ENCODE results near the gene OR4D2. TPM values are rescaled to one million over a fixed set of nuclear protein-coding genes. Genes with fewer than 3 reads are reported as not detected.

The OR4D2 gene
- total RNA-seq, 2 donors from 2014 or later, result not detected

DNA sequence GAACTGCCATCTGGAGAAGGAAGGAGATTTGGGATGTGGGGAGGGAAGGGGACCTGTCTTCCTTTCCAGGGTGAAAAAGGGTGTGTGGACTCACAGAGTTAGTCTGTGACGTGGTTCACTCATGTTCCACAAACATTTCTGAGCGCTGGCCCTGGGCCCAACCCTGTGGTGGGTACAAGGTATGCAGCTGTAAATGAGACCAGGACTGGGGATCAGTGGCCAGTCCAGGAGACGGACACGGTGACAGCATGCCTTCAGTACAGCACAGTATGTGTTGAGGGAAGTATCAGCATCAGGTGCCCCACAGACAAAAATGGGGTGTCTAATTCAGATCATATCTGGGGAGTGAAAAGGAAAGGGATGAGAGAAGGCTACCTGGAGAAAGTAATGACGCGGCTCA is 20.3 kb downstream of the OR4D2 start:
- Histone ChIP-seq H3K36me3 (no peaks in the 10 kb centered on the region), H3K4me1 (peaks cover 0 to 8% of the 10 kb centered on the region in 2 donors), H3K27me3 (no peaks in the 10 kb centered on the region), H3K27ac (no peak overlapping the region), H3K4me3 (no peak overlapping the region), H3K9me3 (no peaks in the 10 kb centered on the region)
- TF ChIP-seq, protein P1, sequence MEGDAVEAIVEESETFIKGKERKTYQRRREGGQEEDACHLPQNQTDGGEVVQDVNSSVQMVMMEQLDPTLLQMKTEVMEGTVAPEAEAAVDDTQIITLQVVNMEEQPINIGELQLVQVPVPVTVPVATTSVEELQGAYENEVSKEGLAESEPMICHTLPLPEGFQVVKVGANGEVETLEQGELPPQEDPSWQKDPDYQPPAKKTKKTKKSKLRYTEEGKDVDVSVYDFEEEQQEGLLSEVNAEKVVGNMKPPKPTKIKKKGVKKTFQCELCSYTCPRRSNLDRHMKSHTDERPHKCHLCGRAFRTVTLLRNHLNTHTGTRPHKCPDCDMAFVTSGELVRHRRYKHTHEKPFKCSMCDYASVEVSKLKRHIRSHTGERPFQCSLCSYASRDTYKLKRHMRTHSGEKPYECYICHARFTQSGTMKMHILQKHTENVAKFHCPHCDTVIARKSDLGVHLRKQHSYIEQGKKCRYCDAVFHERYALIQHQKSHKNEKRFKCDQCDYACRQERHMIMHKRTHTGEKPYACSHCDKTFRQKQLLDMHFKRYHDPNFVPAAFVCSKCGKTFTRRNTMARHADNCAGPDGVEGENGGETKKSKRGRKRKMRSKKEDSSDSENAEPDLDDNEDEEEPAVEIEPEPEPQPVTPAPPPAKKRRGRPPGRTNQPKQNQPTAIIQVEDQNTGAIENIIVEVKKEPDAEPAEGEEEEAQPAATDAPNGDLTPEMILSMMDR (IDR thresholded peaks at IDR 0.05), result no peak
- no peak for DNase-seq (ENCODE audit: low spot score)

DNA sequence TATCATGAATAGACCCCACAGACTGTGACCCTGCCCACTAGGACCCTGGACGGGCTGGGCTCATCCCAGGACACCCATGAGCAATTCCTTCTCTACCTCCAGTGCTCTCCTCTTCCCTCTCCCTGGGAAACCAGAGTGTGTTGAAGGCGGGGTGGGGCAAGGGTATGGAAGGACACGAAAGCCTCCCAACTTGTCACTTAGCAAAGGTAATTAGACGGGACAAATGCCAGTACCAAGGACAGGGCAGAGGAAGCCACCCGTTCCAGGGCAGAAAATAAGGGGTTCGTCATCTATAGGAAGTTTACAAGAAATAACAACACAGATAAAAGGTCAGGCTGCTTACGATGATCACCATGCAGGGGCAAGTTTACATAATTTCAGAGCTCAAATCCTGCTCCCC is 20.9 kb downstream of the OR4D2 start:
- Histone ChIP-seq H3K36me3 (no peaks in the 10 kb centered on the region), H3K27me3 (no peaks in the 10 kb centered on the region), H3K4me3 (no peak overlapping the region), H3K9me3 (no peaks in the 10 kb centered on the region), H3K27ac (no peak overlapping the region), H3K4me1 (peaks cover 0 to 8% of the 10 kb centered on the region in 2 donors)
- DNase-seq (ENCODE audit: low spot score), result no peak
- TF ChIP-seq, protein P1 (IDR thresholded peaks at IDR 0.05), result no peak

DNA sequence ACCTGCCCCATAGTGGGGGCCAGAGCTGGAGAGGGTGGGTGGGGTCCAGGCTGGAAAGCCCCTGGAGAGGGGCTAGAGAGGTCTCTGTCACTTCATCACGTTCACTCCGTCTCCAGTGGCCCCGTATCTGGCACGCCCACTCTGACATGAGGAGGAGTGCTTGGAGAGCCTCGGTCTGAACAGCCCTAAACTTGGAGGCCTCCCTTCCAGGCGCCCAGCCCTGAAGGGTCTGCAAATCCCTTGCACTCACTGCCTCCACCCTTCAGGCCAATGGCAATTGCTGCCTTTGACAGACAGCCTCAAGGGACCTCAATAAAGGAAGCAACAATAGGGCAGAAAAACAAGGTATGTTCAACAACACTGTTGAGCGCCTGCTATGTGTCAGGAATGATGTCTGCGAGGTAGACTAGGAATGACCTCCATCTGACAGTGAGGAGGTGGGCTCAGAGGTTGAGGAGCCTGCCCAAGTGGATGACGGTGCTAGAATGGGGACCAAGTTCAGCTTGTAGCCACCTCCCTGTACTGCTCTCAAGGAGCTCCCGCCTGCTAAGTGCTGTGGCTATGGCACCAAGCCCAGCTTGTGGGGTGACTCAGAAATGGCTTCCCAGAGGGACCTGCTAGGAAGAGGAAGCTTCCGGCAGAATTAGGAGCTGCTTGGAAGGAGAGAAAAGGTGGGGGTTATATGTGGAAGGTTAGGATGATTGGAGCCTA is 22.8 kb downstream of the OR4D2 start:
- no peak for DNase-seq (ENCODE audit: low spot score)
- Histone ChIP-seq H3K4me1 (peaks cover 0 to 8% of the 10 kb centered on the region in 2 donors), H3K27me3 (no peaks in the 10 kb centered on the region), H3K27ac (no peak overlapping the region), H3K9me3 (no peaks in the 10 kb centered on the region), H3K4me3 (no peak overlapping the region), H3K36me3 (no peaks in the 10 kb centered on the region)
- TF ChIP-seq, protein P1 (IDR thresholded peaks at IDR 0.05), result no peak

DNA sequence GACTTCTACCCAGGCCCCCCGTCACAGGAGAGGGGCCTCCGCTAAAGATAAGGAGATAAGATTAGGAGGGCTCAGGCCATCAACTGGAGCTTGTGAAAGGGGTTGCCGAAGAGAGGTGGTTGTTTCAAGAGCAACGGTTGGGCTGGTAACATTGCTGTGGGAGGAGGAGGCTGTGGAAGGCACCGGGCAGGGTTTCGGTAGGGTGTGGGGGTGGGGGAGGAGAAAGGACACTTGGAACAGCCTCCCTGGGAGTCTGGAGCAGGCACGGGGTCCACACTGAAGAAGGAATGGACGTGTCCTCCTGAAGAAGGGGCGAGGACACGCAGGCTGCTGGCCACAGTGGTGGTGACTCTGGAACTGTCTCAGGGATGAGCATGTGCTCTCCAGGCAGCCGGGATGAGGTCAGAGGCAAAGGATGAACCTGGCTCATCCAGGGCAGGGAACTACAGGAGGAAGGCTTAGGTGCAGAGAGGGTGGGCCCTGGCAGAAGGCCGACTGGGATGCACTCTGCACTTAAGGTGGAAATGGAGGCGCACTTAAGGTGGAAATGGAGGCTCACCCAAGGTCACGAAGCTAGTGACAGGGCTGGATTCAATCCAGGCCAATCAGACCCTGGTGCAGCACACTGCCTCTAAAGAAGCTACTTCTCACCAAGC is 24.6 kb downstream of the OR4D2 start:
- Histone ChIP-seq H3K4me1 (peaks cover 0 to 8% of the 10 kb centered on the region in 2 donors), H3K9me3 (no peaks in the 10 kb centered on the region), H3K4me3 (no peak overlapping the region), H3K27ac (no peak overlapping the region), H3K36me3 (no peaks in the 10 kb centered on the region), H3K27me3 (no peaks in the 10 kb centered on the region)
- DNase-seq (ENCODE audit: low spot score), result no peak
- TF ChIP-seq, protein P1 (IDR thresholded peaks at IDR 0.05), result no peak

GRCh38 chr17:58192612-58193011 is 25.8 kb downstream of the OR4D2 start, which contains the start of gene EPX:
Gene EPX (plus strand): TSS chr17:58192726. CDS start chr17:58192847, 121 bp downstream.
- H3K4me1 ChIP-seq, result peaks cover 0 to 8% of the 10 kb centered on the region in 2 donors
- no peaks in the 10 kb centered on the region for H3K27me3 ChIP-seq
- DNase-seq (ENCODE audit: low spot score), result no peak
- H3K27ac ChIP-seq, result no peak within 1 kb of the TSS
- no peaks in the 10 kb centered on the region for H3K36me3 ChIP-seq
- H3K4me3 ChIP-seq, result no peak within 1 kb of the TSS
- H3K9me3 ChIP-seq, result no peaks in the 10 kb centered on the region
- TF ChIP-seq, protein P1 (IDR thresholded peaks at IDR 0.05), result no peak

All from right atrium auricular region (tissue), 2 donors.